OCI-LY3 (cell line): ENCODE results near the gene TIRAP.

Experiments used
- CTCF ChIP-seq: fragments of 200-600, 300-600 bp; sonication (generic); IDR thresholded peaks from 2 replicates; pipeline ENCODE4 v1.5.1; 2014; ENCODE audit warnings: antibody characterized with exemption, low read length, low read depth
- EZH2phosphoT487 ChIP-seq: fragments of 200-600 bp; shearing (Covaris generic); IDR thresholded peaks from 2 replicates; pipeline ENCODE4 v1.6.1; 2018; ENCODE audit warnings: antibody characterized with exemption, mixed run types, low read depth

GRCh38 chr11:126265811-126266210 lies 17.1 kb upstream of the TIRAP start:
- TF ChIP-seq CTCF, result no peak
- TF ChIP-seq EZH2phosphoT487, result no peak
